Endothelial cell of umbilical vein (primary cell): ENCODE data around the gene CDRT15. TPM values are rescaled to one million over a fixed set of nuclear protein-coding genes. Genes with fewer than 3 reads are reported as not detected.

ENCODE experiments used
- BruUV-seq: library from RNA; stranded (reverse); fragments of 400-500 nt; replicated peaks from 2 replicates; lab custom pipeline; 2021; lab: Mats Ljungman, UMichigan
- CTCF ChIA-PET: fragments of 300-600, 350-600 bp; sonication (Branson Sonifier 250); formaldehyde crosslinking; loops from one replicate; lab custom pipeline; 2021; ENCODE audit warnings: antibody characterized with exemption, inconsistent platforms; lab: Charles Lee
- POLR2A ChIA-PET: fragments of 300-600, 350-600 bp; sonication (Branson Sonifier 250); formaldehyde crosslinking; loops from one replicate; lab custom pipeline; 2021; ENCODE audit warnings: antibody characterized with exemption, inconsistent platforms; lab: Charles Lee
- DNase-seq: peaks from one replicate; pipeline ENCODE4 v3.0.0-alpha.2; 2011; ENCODE audit warnings: low read depth, low spot score
- FAIRE-seq: peaks from 2 replicates; lab custom pipeline; 2011; peaks lifted over from hg19 to GRCh38; lab: Jason Lieb, UNC
- H2AFZ ChIP-seq: 2 replicates; pipeline ENCODE4 v1.6.0; 2012; ENCODE audit warnings: low read depth, low read length, control low read depth, inconsistent platforms
- H3K27ac ChIP-seq: 2 replicates; pipeline ENCODE4 v1.5.1; 2011; ENCODE audit warnings: low read depth, mild to moderate bottlenecking, control low read depth, low read length, moderate library complexity; ENCODE audit not compliant: insufficient read depth
- H3K27me3 ChIP-seq, 2 experiments: 2 replicates each; pipeline versions ENCODE4 v1.6.0 to v1.6.1; 2011; ENCODE audit warnings: low read length in 2 of 2, mixed read lengths in 1 of 2; ENCODE audit not compliant: control insufficient read depth in 2 of 2, insufficient read depth in 2 of 2
- H3K36me3 ChIP-seq, 2 experiments: 2 replicates in 1 of 2; 3 replicates in 1 of 2; pipeline ENCODE4 v1.5.1; 2011; ENCODE audit warnings: low read length in 2 of 2, mild to moderate bottlenecking in 1 of 2, moderate library complexity in 1 of 2; ENCODE audit not compliant: control insufficient read depth in 2 of 2, insufficient read depth in 2 of 2; ENCODE audit errors: extremely low read depth in 1 of 2
- H3K4me1 ChIP-seq: 3 replicates; pipeline ENCODE4 v1.5.1; 2011; ENCODE audit warnings: mild to moderate bottlenecking, low read length; ENCODE audit not compliant: control insufficient read depth, insufficient read depth; ENCODE audit errors: extremely low read depth
- H3K4me2 ChIP-seq: 2 replicates; pipeline ENCODE4 v1.6.1; 2011; ENCODE audit warnings: low read length, control low read depth, mixed read lengths; ENCODE audit not compliant: insufficient read depth
- H3K4me3 ChIP-seq, 3 experiments: fragments of 200-600 bp in 1 of 3; sonication (generic), shearing (Covaris generic) in 1 of 3; replicated peaks in 1 of 3; 2 replicates each; pipeline ENCODE4 v1.5.1; 2011 to 2016; ENCODE audit warnings: control low read depth in 3 of 3, low read length in 3 of 3, mild to moderate bottlenecking in 2 of 3, inconsistent platforms in 1 of 3, low read depth in 1 of 3, moderate library complexity in 1 of 3; ENCODE audit not compliant: insufficient read depth in 1 of 3
- H3K79me2 ChIP-seq: 2 replicates; pipeline ENCODE4 v1.6.0; 2012; ENCODE audit warnings: low read length, inconsistent platforms; ENCODE audit not compliant: control insufficient read depth, insufficient read depth
- H3K9ac ChIP-seq: replicated peaks from 2 replicates; pipeline ENCODE3; 2011; ENCODE audit warnings: low read length, control low read depth; ENCODE audit not compliant: insufficient read depth; ENCODE audit errors: extremely low read depth
- H3K9me1 ChIP-seq: replicated peaks from 3 replicates; pipeline ENCODE4 v1.6.0; 2011; ENCODE audit warnings: mild to moderate bottlenecking, low read length; ENCODE audit not compliant: control insufficient read depth, insufficient read depth; ENCODE audit errors: extremely low read depth
- H3K9me3 ChIP-seq: replicated peaks from 2 replicates; pipeline ENCODE4 v1.5.1; 2012; ENCODE audit warnings: low read length, inconsistent platforms; ENCODE audit not compliant: control insufficient read depth, insufficient read depth
- H4K20me1 ChIP-seq: replicated peaks from 2 replicates; pipeline ENCODE3; 2011; ENCODE audit warnings: mild to moderate bottlenecking, low read length; ENCODE audit not compliant: control insufficient read depth, insufficient read depth; ENCODE audit errors: extremely low read depth
- EZH2 ChIP-seq: IDR thresholded peaks from 2 replicates; pipeline ENCODE4 v1.6.1; 2012; ENCODE audit warnings: borderline replicate concordance, low read depth, mild to moderate bottlenecking, moderate library complexity, low read length, inconsistent platforms; ENCODE audit not compliant: severe bottlenecking
- JUN ChIP-seq: IDR thresholded peaks from 2 replicates; pipeline ENCODE4 v1.6.1; 2011; ENCODE audit warnings: borderline replicate concordance, low read depth; ENCODE audit not compliant: insufficient read length, insufficient read depth
- MAX ChIP-seq: IDR thresholded peaks from 2 replicates; pipeline ENCODE4 v1.6.1; 2011; ENCODE audit not compliant: insufficient read depth, insufficient read length
- POLR2A ChIP-seq: IDR thresholded peaks from 2 replicates; pipeline ENCODE4 v1.6.1; 2012; ENCODE audit warnings: low read depth, mild to moderate bottlenecking, control low read depth, low read length
- POLR2AphosphoS5 ChIP-seq: IDR thresholded peaks from 2 replicates; pipeline ENCODE4 v1.6.1; 2012; ENCODE audit warnings: low read depth, mild to moderate bottlenecking, control low read depth, low read length, moderate library complexity; ENCODE audit not compliant: insufficient read depth
- dilution Hi-C: fragments of 300-500 bp; cut with MboI; formaldehyde crosslinking; loops from one replicate; pipeline ENCODE4 v1.15.0; 2019; ENCODE audit warnings: low sequenced_read_pairs; ENCODE audit not compliant: extremely low pct_ligation_motif_present
- intact Hi-C: fragments of 100-400 bp; cut with micrococcal nuclease; formaldehyde crosslinking; loops from one replicate; pipeline ENCODE4 v1.10.0; 2022
- polyA plus RNA-seq, 4 experiments: library from polyadenylated mRNA; depleted of rRNA in 3 of 4; stranded (reverse) in 3 of 4; unstranded in 1 of 4; fragments of >200 nt; gene quantifications; 2 replicates each; pipeline versions ENCODE4 v1.2.1 to v1.2.3, GENCODE V29; 2011 to 2012; ENCODE audit warnings: missing spikeins in 1 of 4
- total RNA-seq: library from RNA; stranded (reverse); gene quantifications from 2 replicates; pipeline ENCODE4 v1.2.3, GENCODE V29; 2021

The CDRT15 gene
- total and polyA plus RNA-seq, 2 donors (not counting 3 experiments of a cell fraction or from before 2014, with no cell fraction given): not detected

DNA sequence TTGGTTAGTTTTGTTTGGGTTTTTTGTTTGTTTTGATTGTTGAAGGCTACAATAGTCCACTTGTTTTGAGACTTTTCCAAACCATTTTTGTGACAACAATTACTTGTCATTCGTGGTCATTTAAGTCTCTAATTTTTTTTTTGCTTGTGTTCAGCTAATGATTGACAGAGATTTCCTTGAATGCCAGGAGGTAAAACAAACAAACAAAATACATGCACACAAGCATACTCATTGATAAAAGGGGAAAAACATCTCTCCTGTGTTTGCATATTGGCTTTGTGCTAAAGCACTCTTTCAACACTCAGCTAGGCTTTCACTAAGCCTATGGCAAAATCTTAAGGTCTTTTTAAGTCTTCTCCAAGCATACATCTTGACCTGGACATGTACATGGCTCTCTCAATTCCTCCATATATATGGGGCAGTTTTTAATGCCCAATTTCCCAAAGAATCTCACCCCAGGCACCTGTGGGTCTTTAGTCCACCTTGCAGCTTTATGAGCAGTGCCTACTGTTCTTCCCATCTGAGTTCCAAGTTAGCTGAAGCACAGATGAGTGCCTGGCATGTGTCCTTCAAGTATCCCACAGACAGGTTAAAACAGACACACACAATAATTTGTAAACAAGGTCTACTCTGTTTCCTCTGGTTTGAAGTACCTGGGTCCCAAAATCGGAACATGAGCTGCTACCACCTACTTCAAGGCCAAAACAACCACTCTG is 40.0 kb upstream of the CDRT15 start:
- CTCF ChIA-PET: no interaction called here
- no TSS peak for BruUV-seq
- H3K36me3 ChIP-seq: no peaks in the 10 kb centered on the region
- no peak for TF ChIP-seq EZH2
- no peak for TF ChIP-seq JUN
- no peak for TF ChIP-seq POLR2AphosphoS5
- TF ChIP-seq MAX: no peak
- TF ChIP-seq POLR2A: no peak
- H3K79me2 ChIP-seq: no peaks in the 10 kb centered on the region
- H4K20me1 ChIP-seq: no peaks in the 10 kb centered on the region
- no peaks in the 10 kb centered on the region for H3K27me3 ChIP-seq
- DNase-seq (no peak), FAIRE-seq (no peak)
- no peak overlapping the region for H2AFZ ChIP-seq
- H3K9ac ChIP-seq: no peak overlapping the region
- POLR2A ChIA-PET: no interaction called here
- H3K9me3 ChIP-seq: no peaks in the 10 kb centered on the region
- H3K4me3 ChIP-seq: no peak overlapping the region
- H3K4me2 ChIP-seq: no peak overlapping the region
- no peaks in the 10 kb centered on the region for H3K9me1 ChIP-seq
- intact Hi-C loops: no loop called here
- dilution Hi-C loops: no loop called here
- H3K27ac ChIP-seq: no peak overlapping the region
- H3K4me1 ChIP-seq: no peaks in the 10 kb centered on the region

GRCh38 chr17:14270508-14270907 is 33.8 kb upstream of the CDRT15 start:
- H3K9me3 ChIP-seq: no peaks in the 10 kb centered on the region
- no peak overlapping the region for H3K9ac ChIP-seq
- H3K27ac ChIP-seq: no peak overlapping the region
- no peaks in the 10 kb centered on the region for H3K9me1 ChIP-seq
- H2AFZ ChIP-seq: no peak overlapping the region
- no TSS peak for BruUV-seq
- no peaks in the 10 kb centered on the region for H3K79me2 ChIP-seq
- no peak for TF ChIP-seq EZH2
- DNase-seq (no peak), FAIRE-seq (no peak)
- intact Hi-C loops: no loop called here
- ChIA-PET CTCF (no interaction called here), POLR2A (no interaction called here)
- no peak overlapping the region for H3K4me3 ChIP-seq
- dilution Hi-C loops: no loop called here
- H3K4me2 ChIP-seq: no peak overlapping the region
- no peaks in the 10 kb centered on the region for H3K4me1 ChIP-seq
- H3K27me3 ChIP-seq: no peaks in the 10 kb centered on the region
- H3K36me3 ChIP-seq: no peaks in the 10 kb centered on the region
- H4K20me1 ChIP-seq: no peaks in the 10 kb centered on the region
